Measurements from ENCODE around the gene CXorf58. TPM values are rescaled to one million over a fixed set of nuclear protein-coding genes. Genes with fewer than 3 reads are reported as not detected.

CXorf58 gene
- total and polyA plus RNA-seq, 8 donors, result 0.07 to 0.40 (median 0.16) TPM; not detected in 1

GRCh38 chrX:23981711-23982110 is 73.9 kb downstream of the CXorf58 start:
- WGBS, 2 donors, result 84 to 93% methylated on average over 2 of the region's 2 CpGs
- Histone ChIP-seq H3K9me3 (no peaks in the 10 kb centered on the region), H3K27me3 (peaks cover 0 to 10% (median 0%) of the 10 kb centered on the region in 4 donors), H3K27ac (no peak overlapping the region), H3K4me3 (no peak overlapping the region), H3K36me3 (no peaks in the 10 kb centered on the region), H3K4me1 (no peaks in the 10 kb centered on the region)
- TF ChIP-seq, protein P1, sequence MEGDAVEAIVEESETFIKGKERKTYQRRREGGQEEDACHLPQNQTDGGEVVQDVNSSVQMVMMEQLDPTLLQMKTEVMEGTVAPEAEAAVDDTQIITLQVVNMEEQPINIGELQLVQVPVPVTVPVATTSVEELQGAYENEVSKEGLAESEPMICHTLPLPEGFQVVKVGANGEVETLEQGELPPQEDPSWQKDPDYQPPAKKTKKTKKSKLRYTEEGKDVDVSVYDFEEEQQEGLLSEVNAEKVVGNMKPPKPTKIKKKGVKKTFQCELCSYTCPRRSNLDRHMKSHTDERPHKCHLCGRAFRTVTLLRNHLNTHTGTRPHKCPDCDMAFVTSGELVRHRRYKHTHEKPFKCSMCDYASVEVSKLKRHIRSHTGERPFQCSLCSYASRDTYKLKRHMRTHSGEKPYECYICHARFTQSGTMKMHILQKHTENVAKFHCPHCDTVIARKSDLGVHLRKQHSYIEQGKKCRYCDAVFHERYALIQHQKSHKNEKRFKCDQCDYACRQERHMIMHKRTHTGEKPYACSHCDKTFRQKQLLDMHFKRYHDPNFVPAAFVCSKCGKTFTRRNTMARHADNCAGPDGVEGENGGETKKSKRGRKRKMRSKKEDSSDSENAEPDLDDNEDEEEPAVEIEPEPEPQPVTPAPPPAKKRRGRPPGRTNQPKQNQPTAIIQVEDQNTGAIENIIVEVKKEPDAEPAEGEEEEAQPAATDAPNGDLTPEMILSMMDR (IDR thresholded peaks at IDR 0.05), result no peak
- intact Hi-C loops (cut with DNase I), result no loop called here
- DNase-seq (no peak), ATAC-seq (no peak), FAIRE-seq (no peak)

GRCh38 chrX:23982891-23983290 is 75.1 kb downstream of the CXorf58 start:
- no peak for DNase-seq
- no peak overlapping the region for H3K27ac ChIP-seq
- WGBS, 2 donors, result 81 to 95% methylated on average over 1 of the region's 1 CpG
- H3K4me3 ChIP-seq, result no peak overlapping the region
- FAIRE-seq, result no peak
- H3K4me1 ChIP-seq, result no peaks in the 10 kb centered on the region
- TF ChIP-seq, protein P1 (IDR thresholded peaks at IDR 0.05), result no peak
- ATAC-seq, result no peak
- H3K9me3 ChIP-seq, result no peaks in the 10 kb centered on the region
- intact Hi-C loops (cut with DNase I), result no loop called here
- H3K27me3 ChIP-seq, result peaks cover 0 to 5% (median 0%) of the 10 kb centered on the region in 4 donors
- peaks cover 0 to 1% (median 0%) of the 10 kb centered on the region in 3 donors for H3K36me3 ChIP-seq

Other genes starting within 250 kb of the CXorf58 start
- 100 to 1,000 TPM; 128 to 222 (median 179) TPM for gene PRDX4, start 240.5 kb upstream of the CXorf58 start, total RNA-seq
- gene PRDX4, start 240.5 kb upstream of the CXorf58 start, polyA plus RNA-seq, result 100 to 1,000 TPM in 1 of 2 donors, 10 to 100 TPM in 1; 48.4 to 119 TPM
- 10 to 100 TPM in 2 of 6 donors, 1 to 10 TPM in 4; 7.0 to 18.6 (median 9.8) TPM for gene ACOT9, start 164.7 kb upstream of the CXorf58 start, total RNA-seq
- gene ACOT9, start 164.7 kb upstream of the CXorf58 start, polyA plus RNA-seq, result 10 to 100 TPM; 19.2 to 26.8 TPM
- gene SAT1, start 124.8 kb upstream of the CXorf58 start, total RNA-seq, result 100 to 1,000 TPM in 2 of 6 donors, 10 to 100 TPM in 4; 51.1 to 376 (median 71.6) TPM
- gene SAT1, start 124.8 kb upstream of the CXorf58 start, polyA plus RNA-seq, result 100 to 1,000 TPM; 220 to 326 TPM
- 10 to 100 TPM in 1 of 6 donors, 1 to 10 TPM in 5; 4.8 to 11.5 (median 7.6) TPM for gene APOO, start 68 bp upstream of the CXorf58 start, total RNA-seq
- 10 to 100 TPM in 1 of 2 donors, 1 to 10 TPM in 1; 10.0 to 16.9 TPM for gene APOO, start 68 bp upstream of the CXorf58 start, polyA plus RNA-seq
- gene KLHL15, start 119.2 kb downstream of the CXorf58 start, total RNA-seq, result 1 to 10 TPM; 3.3 to 4.7 (median 4.4) TPM
- 1 to 10 TPM; 1.2 to 3.1 TPM for gene KLHL15, start 119.2 kb downstream of the CXorf58 start, polyA plus RNA-seq
- 100 to 1,000 TPM in 4 of 6 donors, 10 to 100 TPM in 2; 84.4 to 139 (median 128) TPM for gene EIF2S3, start 146.9 kb downstream of the CXorf58 start, total RNA-seq
- gene EIF2S3, start 146.9 kb downstream of the CXorf58 start, polyA plus RNA-seq, result 10 to 100 TPM; 40.0 to 52.9 TPM
- gene ZFX, start 241.7 kb downstream of the CXorf58 start, total RNA-seq, result 10 to 100 TPM; 19.0 to 40.3 (median 26.4) TPM
- 1 to 10 TPM; 4.4 to 8.8 TPM for gene ZFX, start 241.7 kb downstream of the CXorf58 start, polyA plus RNA-seq

Data from pancreas (tissue), 10 donors.